HFFc6 (cell line): Measurements from ENCODE around the gene TRABD2B. TPM values are rescaled to one million over a fixed set of nuclear protein-coding genes. Genes with fewer than 3 reads are reported as not detected.
A peak's percentile ranks its signal among the peaks of the same experiment; 100 is the strongest.

Experiments used
- DNase-seq: peaks from one replicate; pipeline ENCODE4 v3.0.0-alpha.2; 2018
- H3K27ac Mint-ChIP-seq: 2 replicates; pipeline ENCODE4 v1.8.0; 2020; ENCODE audit warnings: mild to moderate bottlenecking, mixed read lengths
- H3K27me3 Mint-ChIP-seq: 2 replicates; pipeline ENCODE4 v1.8.0; 2021; ENCODE audit warnings: mild to moderate bottlenecking, moderate library complexity, mixed read lengths; ENCODE audit not compliant: insufficient read depth
- H3K36me3 Mint-ChIP-seq: 2 replicates; pipeline ENCODE4 v1.8.0; 2021; ENCODE audit warnings: low read depth, mixed read lengths
- H3K4me1 Mint-ChIP-seq: 2 replicates; pipeline ENCODE4 v1.8.0; 2020; ENCODE audit warnings: low read depth, mixed read lengths
- H3K4me3 Mint-ChIP-seq: 2 replicates; pipeline ENCODE4 v1.8.0; 2020; ENCODE audit warnings: mild to moderate bottlenecking, moderate library complexity, mixed read lengths
- H3K9me3 Mint-ChIP-seq: 2 replicates; pipeline ENCODE4 v1.8.0; 2020; ENCODE audit warnings: mild to moderate bottlenecking, mixed read lengths
- CTCF ChIP-seq: fragments of 200-600 bp; sonication (generic); IDR thresholded peaks from 2 replicates; pipeline ENCODE4 v1.5.0; 2021; ENCODE audit warnings: antibody characterized with exemption, mild to moderate bottlenecking
- total RNA-seq, 6 experiments: library from RNA; stranded (reverse); fragmentation: NEBNext Ultra II Directional; extraction: Animal tissue kit (Norgen Biotek cat#: 25700); gene quantifications; 2 replicates in 1 of 6; 3 replicates in 5 of 6; pipeline ENCODE4 v1.2.3, GENCODE V29; 2021

The TRABD2B gene
- total RNA-seq, 6 experiments from 2014 or later: not detected

GRCh38 chr1:47731730-47732129, 265.5 kb downstream of the TRABD2B start:
- Mint-ChIP-seq H3K4me1 (peaks cover 9% of the 10 kb centered on the region), H3K9me3 (no peaks in the 10 kb centered on the region), H3K36me3 (no peaks in the 10 kb centered on the region), H3K27ac (no peak overlapping the region), H3K27me3 (peaks cover 8% of the 10 kb centered on the region), H3K4me3 (no peak overlapping the region)
- no peak for DNase-seq
- TF ChIP-seq CTCF: no peak

GRCh38 chr1:47729685-47730084, 267.5 kb downstream of the TRABD2B start:
- no peaks in the 10 kb centered on the region for H3K9me3 Mint-ChIP-seq
- H3K4me1 Mint-ChIP-seq: peaks cover 19% of the 10 kb centered on the region
- H3K27me3 Mint-ChIP-seq: peaks cover 10% of the 10 kb centered on the region
- no peak overlapping the region for H3K4me3 Mint-ChIP-seq
- no peak for TF ChIP-seq CTCF
- H3K27ac Mint-ChIP-seq: no peak overlapping the region
- H3K36me3 Mint-ChIP-seq: no peaks in the 10 kb centered on the region
- DNase-seq: no peak

- Mint-ChIP-seq H3K4me3 (no peak overlapping the region), H3K9me3 (no peaks in the 10 kb centered on the region), H3K27ac (no peak overlapping the region), H3K27me3 (peaks cover 22% of the 10 kb centered on the region), H3K36me3 (no peaks in the 10 kb centered on the region), H3K4me1 (peaks cover 19% of the 10 kb centered on the region)
- no peak for DNase-seq
- TF ChIP-seq CTCF: no peak
These were observed 269.5 kb downstream of the TRABD2B start for GRCh38 chr1:47727697-47728085.

GRCh38 chr1:47727051-47727696, 270.0 kb downstream of the TRABD2B start:
- H3K4me1 Mint-ChIP-seq: peaks cover 19% of the 10 kb centered on the region
- no peaks in the 10 kb centered on the region for H3K9me3 Mint-ChIP-seq
- DNase-seq: no peak
- H3K27ac Mint-ChIP-seq: no peak overlapping the region
- TF ChIP-seq CTCF: no peak
- no peak overlapping the region for H3K4me3 Mint-ChIP-seq
- no peaks in the 10 kb centered on the region for H3K36me3 Mint-ChIP-seq
- H3K27me3 Mint-ChIP-seq: peaks cover 24% of the 10 kb centered on the region

- Mint-ChIP-seq H3K4me1 (peaks cover 19% of the 10 kb centered on the region), H3K36me3 (no peaks in the 10 kb centered on the region), H3K4me3 (peak overlapping the region; percentile 66), H3K9me3 (no peaks in the 10 kb centered on the region), H3K27ac (no peak overlapping the region), H3K27me3 (peaks cover 29% of the 10 kb centered on the region)
- TF ChIP-seq CTCF: peak; percentile 92
- DNase-seq: peak; percentile 64
These were observed 271.0 kb downstream of the TRABD2B start for GRCh38 chr1:47725992-47726855.
